HEK293 (cell line): ENCODE results near the gene TMEM271.

Experiments
- CTCF ChIA-PET: fragments of 350-600 bp; formaldehyde crosslinking; extraction: SDS; loops from one replicate; lab custom pipeline; 2021; ENCODE audit warnings: antibody characterized with exemption; lab: Yijun Ruan, JAX
- POLR2A ChIA-PET: fragments of 300-600 bp; formaldehyde crosslinking; extraction: SDS; loops from one replicate; lab custom pipeline; 2020; ENCODE audit warnings: antibody characterized with exemption, inconsistent platforms; lab: Yijun Ruan, JAX
- H3K27ac ChIP-seq: fragments of 200-500 bp; sonication (Bioruptor generic); 2 replicates; pipeline ENCODE4 v1.5.1; 2014; ENCODE audit warnings: low read depth, low read length, control low read depth, inconsistent platforms; ENCODE audit errors: extremely low read depth
- H3K36me3 ChIP-seq, 2 experiments: fragments of 200-500 bp in 1 of 2; sonication (Bioruptor generic) in 1 of 2; 1 replicate in 1 of 2; 2 replicates in 1 of 2; pipeline ENCODE4 v1.5.1; 2014 to 2017; ENCODE audit warnings: inconsistent platforms in 2 of 2, low read length in 2 of 2; ENCODE audit not compliant: control insufficient read depth in 2 of 2, insufficient read depth in 1 of 2
- H3K4me1 ChIP-seq: fragments of 200-500 bp; sonication (Bioruptor generic); 2 replicates; pipeline ENCODE4 v1.5.1; 2014; ENCODE audit warnings: mild to moderate bottlenecking, low read length, inconsistent platforms; ENCODE audit not compliant: control insufficient read depth, insufficient read depth
- H3K4me3 ChIP-seq: 2 replicates; pipeline ENCODE4 v1.5.1; 2011; ENCODE audit warnings: low read depth, mild to moderate bottlenecking, control low read depth, low read length, moderate library complexity
- H3K9me3 ChIP-seq: fragments of 200-500 bp; sonication (Bioruptor generic); 2 replicates; pipeline ENCODE4 v1.5.1; 2014; ENCODE audit warnings: low read depth, low read length, inconsistent platforms; ENCODE audit not compliant: control insufficient read depth, insufficient read depth
- HOXA7 ChIP-seq: sonication (generic); formaldehyde crosslinking; IDR thresholded peaks from 2 replicates; pipeline ENCODE4 v1.8.1; 2022; ENCODE audit warnings: missing genetic modification reagents, borderline replicate concordance
- KLF7 ChIP-seq: fragments of 450-650 bp; formaldehyde crosslinking; IDR thresholded peaks from 2 replicates; pipeline ENCODE4 v1.5.1; 2016; ENCODE audit warnings: missing biosample characterization, missing genetic modification characterization, borderline replicate concordance
- MEIS1 ChIP-seq: sonication (generic); formaldehyde crosslinking; IDR thresholded peaks from 2 replicates; pipeline ENCODE4 v1.8.1; 2022; ENCODE audit warnings: missing genetic modification reagents, mild to moderate bottlenecking, borderline replicate concordance
- PRDM1 ChIP-seq: fragments of 450-650 bp; formaldehyde crosslinking; IDR thresholded peaks from 2 replicates; pipeline ENCODE4; 2016; ENCODE audit warnings: missing biosample characterization, missing genetic modification characterization
- SP7 ChIP-seq: fragments of 450-650 bp; formaldehyde crosslinking; IDR thresholded peaks from 2 replicates; pipeline ENCODE4 v1.5.1; 2016; ENCODE audit warnings: missing biosample characterization, missing genetic modification characterization
- TCF7L2 ChIP-seq: IDR thresholded peaks from 2 replicates; pipeline ENCODE4 v1.6.1; 2011; ENCODE audit warnings: low read depth, mild to moderate bottlenecking, inconsistent platforms, low read length, moderate library complexity, borderline replicate concordance
- ZBTB48 ChIP-seq: fragments of 450-650 bp; formaldehyde crosslinking; IDR thresholded peaks from 2 replicates; pipeline ENCODE4 v1.5.1; 2016; ENCODE audit warnings: missing biosample characterization, missing genetic modification characterization
- ZIC2 ChIP-seq: fragments of 450-650 bp; formaldehyde crosslinking; IDR thresholded peaks from 2 replicates; pipeline ENCODE4 v1.5.1; 2016; ENCODE audit warnings: missing biosample characterization, missing genetic modification characterization
- ZNF2 ChIP-seq: fragments of 450-650 bp; formaldehyde crosslinking; IDR thresholded peaks from 2 replicates; pipeline ENCODE4 v1.5.1; 2016; ENCODE audit warnings: missing biosample characterization, missing genetic modification characterization
- ZNF302 ChIP-seq: fragments of 450-650 bp; formaldehyde crosslinking; IDR thresholded peaks from 2 replicates; pipeline ENCODE4 v1.5.1; 2016; ENCODE audit warnings: missing biosample characterization, missing genetic modification characterization, low read depth
- ZNF366 ChIP-seq: fragments of 450-650 bp; formaldehyde crosslinking; conservative IDR thresholded peaks from 2 replicates; pipeline ENCODE4 v1.5.1; 2016; ENCODE audit warnings: missing biosample characterization, missing genetic modification characterization
- ZNF391 ChIP-seq: fragments of 450-650 bp; formaldehyde crosslinking; IDR thresholded peaks from 2 replicates; pipeline ENCODE4 v1.5.1; 2016; ENCODE audit warnings: low read depth, missing biosample characterization, missing genetic modification characterization, borderline replicate concordance
- ZNF433 ChIP-seq: fragments of 450-650 bp; formaldehyde crosslinking; IDR thresholded peaks from 2 replicates; pipeline ENCODE4 v1.5.1; 2016; ENCODE audit warnings: missing biosample characterization, missing genetic modification characterization, low read depth
- ZNF548 ChIP-seq: fragments of 450-650 bp; formaldehyde crosslinking; IDR thresholded peaks from 2 replicates; pipeline ENCODE4 v1.5.1; 2016; ENCODE audit warnings: missing biosample characterization, missing genetic modification characterization
- ZNF670 ChIP-seq: fragments of 450-650 bp; formaldehyde crosslinking; IDR thresholded peaks from 2 replicates; pipeline ENCODE4 v1.5.1; 2016; ENCODE audit warnings: missing biosample characterization, missing genetic modification characterization, low read depth
- TF ChIP-seq, protein P1 (sequence below): fragments of 450-650 bp; formaldehyde crosslinking; IDR thresholded peaks from 2 replicates; pipeline ENCODE4 v1.5.1; 2016; ENCODE audit warnings: missing biosample characterization, missing genetic modification characterization, borderline replicate concordance
- TF ChIP-seq, protein P2 (sequence below): fragments of 450-650 bp; formaldehyde crosslinking; IDR thresholded peaks from 2 replicates; pipeline ENCODE4 v1.5.1; 2016; ENCODE audit warnings: missing biosample characterization, missing genetic modification characterization
- TF ChIP-seq, protein P3 (sequence below): fragments of 450-650 bp; formaldehyde crosslinking; IDR thresholded peaks from 2 replicates; pipeline ENCODE4 v1.5.1; 2017; ENCODE audit warnings: missing biosample characterization, missing genetic modification characterization

TMEM271 gene

DNA sequence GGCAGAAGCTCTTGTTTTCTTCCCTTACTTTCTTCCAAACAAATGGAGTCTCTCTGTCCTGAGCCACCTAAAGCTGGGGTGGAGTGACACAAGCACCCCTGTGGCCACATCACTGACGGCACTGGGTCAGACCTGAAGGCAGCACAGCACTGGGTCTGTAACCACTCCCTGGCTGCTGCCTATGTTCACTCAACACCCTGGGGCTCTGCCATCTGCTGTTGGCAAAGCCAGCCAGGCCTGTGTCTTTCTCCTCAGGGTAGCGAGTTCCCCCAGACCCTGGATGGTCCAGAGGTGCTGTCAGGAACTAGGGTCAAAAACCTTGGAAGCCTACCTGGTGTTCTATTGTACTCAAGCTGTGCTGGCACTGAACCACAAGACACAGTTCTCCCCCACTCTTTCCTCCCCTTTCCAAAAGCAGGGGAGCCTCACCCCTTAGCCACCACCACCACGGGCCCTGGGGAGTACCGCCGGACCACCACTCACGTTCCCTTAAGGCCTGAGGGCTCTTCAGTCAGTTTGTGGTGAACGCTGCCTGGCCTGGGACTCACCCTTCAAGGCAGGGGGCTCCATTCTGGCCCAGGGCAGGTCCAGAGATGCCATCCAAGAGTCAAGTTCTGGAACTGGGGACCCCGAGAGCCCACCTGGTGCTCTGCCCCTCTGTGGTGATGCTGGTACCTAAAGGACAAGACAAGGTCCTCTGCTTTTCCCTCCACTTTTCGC, 31.5 kb downstream of the TMEM271 start (continued):
- TF ChIP-seq, protein P1, sequence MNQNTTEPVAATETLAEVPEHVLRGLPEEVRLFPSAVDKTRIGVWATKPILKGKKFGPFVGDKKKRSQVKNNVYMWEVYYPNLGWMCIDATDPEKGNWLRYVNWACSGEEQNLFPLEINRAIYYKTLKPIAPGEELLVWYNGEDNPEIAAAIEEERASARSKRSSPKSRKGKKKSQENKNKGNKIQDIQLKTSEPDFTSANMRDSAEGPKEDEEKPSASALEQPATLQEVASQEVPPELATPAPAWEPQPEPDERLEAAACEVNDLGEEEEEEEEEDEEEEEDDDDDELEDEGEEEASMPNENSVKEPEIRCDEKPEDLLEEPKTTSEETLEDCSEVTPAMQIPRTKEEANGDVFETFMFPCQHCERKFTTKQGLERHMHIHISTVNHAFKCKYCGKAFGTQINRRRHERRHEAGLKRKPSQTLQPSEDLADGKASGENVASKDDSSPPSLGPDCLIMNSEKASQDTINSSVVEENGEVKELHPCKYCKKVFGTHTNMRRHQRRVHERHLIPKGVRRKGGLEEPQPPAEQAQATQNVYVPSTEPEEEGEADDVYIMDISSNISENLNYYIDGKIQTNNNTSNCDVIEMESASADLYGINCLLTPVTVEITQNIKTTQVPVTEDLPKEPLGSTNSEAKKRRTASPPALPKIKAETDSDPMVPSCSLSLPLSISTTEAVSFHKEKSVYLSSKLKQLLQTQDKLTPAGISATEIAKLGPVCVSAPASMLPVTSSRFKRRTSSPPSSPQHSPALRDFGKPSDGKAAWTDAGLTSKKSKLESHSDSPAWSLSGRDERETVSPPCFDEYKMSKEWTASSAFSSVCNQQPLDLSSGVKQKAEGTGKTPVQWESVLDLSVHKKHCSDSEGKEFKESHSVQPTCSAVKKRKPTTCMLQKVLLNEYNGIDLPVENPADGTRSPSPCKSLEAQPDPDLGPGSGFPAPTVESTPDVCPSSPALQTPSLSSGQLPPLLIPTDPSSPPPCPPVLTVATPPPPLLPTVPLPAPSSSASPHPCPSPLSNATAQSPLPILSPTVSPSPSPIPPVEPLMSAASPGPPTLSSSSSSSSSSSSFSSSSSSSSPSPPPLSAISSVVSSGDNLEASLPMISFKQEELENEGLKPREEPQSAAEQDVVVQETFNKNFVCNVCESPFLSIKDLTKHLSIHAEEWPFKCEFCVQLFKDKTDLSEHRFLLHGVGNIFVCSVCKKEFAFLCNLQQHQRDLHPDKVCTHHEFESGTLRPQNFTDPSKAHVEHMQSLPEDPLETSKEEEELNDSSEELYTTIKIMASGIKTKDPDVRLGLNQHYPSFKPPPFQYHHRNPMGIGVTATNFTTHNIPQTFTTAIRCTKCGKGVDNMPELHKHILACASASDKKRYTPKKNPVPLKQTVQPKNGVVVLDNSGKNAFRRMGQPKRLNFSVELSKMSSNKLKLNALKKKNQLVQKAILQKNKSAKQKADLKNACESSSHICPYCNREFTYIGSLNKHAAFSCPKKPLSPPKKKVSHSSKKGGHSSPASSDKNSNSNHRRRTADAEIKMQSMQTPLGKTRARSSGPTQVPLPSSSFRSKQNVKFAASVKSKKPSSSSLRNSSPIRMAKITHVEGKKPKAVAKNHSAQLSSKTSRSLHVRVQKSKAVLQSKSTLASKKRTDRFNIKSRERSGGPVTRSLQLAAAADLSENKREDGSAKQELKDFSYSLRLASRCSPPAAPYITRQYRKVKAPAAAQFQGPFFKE (tag by site-specific recombination), result no peak
- TF ChIP-seq KLF7 (tag by site-specific recombination) (no peak), ZNF2 (tag by site-specific recombination) (no peak)

DNA sequence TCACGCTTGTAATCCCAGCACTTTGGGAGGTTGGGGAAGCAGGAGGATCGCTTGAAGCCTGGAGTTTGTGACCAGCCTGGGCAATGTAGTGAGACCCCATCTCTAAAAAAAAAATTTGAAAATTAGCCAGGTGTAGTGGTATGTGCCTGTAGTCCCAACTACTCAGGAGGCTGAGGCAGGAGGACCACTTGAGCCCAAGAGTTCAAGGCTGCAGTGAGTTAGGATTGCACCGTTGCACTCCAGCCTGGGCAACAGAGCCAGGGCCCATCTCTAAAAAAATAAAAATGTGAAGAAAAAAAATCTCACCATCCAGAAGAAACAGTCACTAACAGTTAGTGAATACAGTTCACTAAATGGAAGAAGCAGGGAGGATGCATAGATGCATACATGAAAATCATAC, 34.8 kb downstream of the TMEM271 start:
- Histone ChIP-seq H3K36me3 (peaks cover 0 to 22% of the 10 kb centered on the region in 2 experiments; a peak in 1 of 3 replicates), H3K4me1 (no peaks in the 10 kb centered on the region), H3K27ac (no peak overlapping the region), H3K4me3 (no peak overlapping the region), H3K9me3 (no peaks in the 10 kb centered on the region)
- ChIA-PET POLR2A (no interaction called here), CTCF (no interaction called here)
- TF ChIP-seq ZNF433 (no peak), SP7 (no peak), ZNF302 (tag by site-specific recombination) (no peak), MEIS1 (CRISPR knock-in tag) (no peak), ZNF391 (tag by site-specific recombination) (no peak), PRDM1 (tag by site-specific recombination) (no peak), TCF7L2 (no peak), HOXA7 (no peak), ZNF548 (tag by site-specific recombination) (no peak), ZNF366 (no peak), ZIC2 (tag by site-specific recombination) (no peak), ZNF670 (tag by site-specific recombination) (no peak), ZBTB48 (tag by site-specific recombination) (no peak)
- TF ChIP-seq, protein P2, sequence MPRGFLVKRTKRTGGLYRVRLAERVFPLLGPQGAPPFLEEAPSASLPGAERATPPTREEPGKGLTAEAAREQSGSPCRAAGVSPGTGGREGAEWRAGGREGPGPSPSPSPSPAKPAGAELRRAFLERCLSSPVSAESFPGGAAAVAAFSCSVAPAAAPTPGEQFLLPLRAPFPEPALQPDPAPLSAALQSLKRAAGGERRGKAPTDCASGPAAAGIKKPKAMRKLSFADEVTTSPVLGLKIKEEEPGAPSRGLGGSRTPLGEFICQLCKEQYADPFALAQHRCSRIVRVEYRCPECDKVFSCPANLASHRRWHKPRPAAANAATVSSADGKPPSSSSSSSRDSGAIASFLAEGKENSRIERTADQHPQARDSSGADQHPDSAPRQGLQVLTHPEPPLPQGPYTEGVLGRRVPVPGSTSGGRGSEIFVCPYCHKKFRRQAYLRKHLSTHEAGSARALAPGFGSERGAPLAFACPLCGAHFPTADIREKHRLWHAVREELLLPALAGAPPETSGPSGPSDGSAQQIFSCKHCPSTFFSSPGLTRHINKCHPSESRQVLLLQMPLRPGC, result no peak
- TF ChIP-seq, protein P3, sequence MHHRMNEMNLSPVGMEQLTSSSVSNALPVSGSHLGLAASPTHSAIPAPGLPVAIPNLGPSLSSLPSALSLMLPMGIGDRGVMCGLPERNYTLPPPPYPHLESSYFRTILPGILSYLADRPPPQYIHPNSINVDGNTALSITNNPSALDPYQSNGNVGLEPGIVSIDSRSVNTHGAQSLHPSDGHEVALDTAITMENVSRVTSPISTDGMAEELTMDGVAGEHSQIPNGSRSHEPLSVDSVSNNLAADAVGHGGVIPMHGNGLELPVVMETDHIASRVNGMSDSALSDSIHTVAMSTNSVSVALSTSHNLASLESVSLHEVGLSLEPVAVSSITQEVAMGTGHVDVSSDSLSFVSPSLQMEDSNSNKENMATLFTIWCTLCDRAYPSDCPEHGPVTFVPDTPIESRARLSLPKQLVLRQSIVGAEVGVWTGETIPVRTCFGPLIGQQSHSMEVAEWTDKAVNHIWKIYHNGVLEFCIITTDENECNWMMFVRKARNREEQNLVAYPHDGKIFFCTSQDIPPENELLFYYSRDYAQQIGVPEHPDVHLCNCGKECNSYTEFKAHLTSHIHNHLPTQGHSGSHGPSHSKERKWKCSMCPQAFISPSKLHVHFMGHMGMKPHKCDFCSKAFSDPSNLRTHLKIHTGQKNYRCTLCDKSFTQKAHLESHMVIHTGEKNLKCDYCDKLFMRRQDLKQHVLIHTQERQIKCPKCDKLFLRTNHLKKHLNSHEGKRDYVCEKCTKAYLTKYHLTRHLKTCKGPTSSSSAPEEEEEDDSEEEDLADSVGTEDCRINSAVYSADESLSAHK (tag by site-specific recombination), result no peak
